PC-9 (cell line): ENCODE data around the gene CAMKMT. TPM values are rescaled to one million over a fixed set of nuclear protein-coding genes. Genes with fewer than 3 reads are reported as not detected.

Experiments
- BruUV-seq: library from RNA; stranded (reverse); fragments of 400-500 nt; replicated peaks from 2 replicates; lab custom pipeline; 2021; lab: Mats Ljungman, UMichigan
- CTCF ChIA-PET: fragments of 300-600 bp; sonication (Branson Sonifier 250); formaldehyde crosslinking; loops from one replicate; lab custom pipeline; 2022; ENCODE audit warnings: antibody characterized with exemption; lab: Charles Lee
- POLR2A ChIA-PET: fragments of 300-600 bp; sonication (Branson Sonifier 250); formaldehyde crosslinking; loops from one replicate; lab custom pipeline; 2022; ENCODE audit warnings: antibody characterized with exemption; ENCODE audit not compliant: unreplicated experiment; lab: Charles Lee
- DNase-seq, 2 experiments: peaks; one replicate each; pipeline versions ENCODE4 v3.0.0 to v3.0.0-alpha.2; 2015 to 2022; ENCODE audit warnings: mixed read lengths in 1 of 2
- H2AFZ ChIP-seq: fragments of 200-600 bp; sonication (generic); 2 replicates; pipeline ENCODE4 v1.8.1; 2017; ENCODE audit warnings: antibody characterized with exemption
- H3F3A ChIP-seq: fragments of 200-600 bp; sonication (generic); 2 replicates; pipeline ENCODE4 v1.8.1; 2017; ENCODE audit warnings: antibody characterized with exemption, mild to moderate bottlenecking, low read depth; ENCODE audit not compliant: insufficient read depth
- H3K27ac ChIP-seq: fragments of 200-600 bp; sonication (generic); 2 replicates; pipeline ENCODE4 v1.6.1; 2016; ENCODE audit warnings: mixed run types
- H3K27me3 ChIP-seq: fragments of 200-600 bp; sonication (generic); 2 replicates; pipeline ENCODE4 v1.6.1; 2016; ENCODE audit warnings: low read depth, mixed run types; ENCODE audit not compliant: insufficient read depth
- H3K36me3 ChIP-seq: fragments of 200-600 bp; sonication (generic); 2 replicates; pipeline ENCODE4 v1.6.1; 2016; ENCODE audit warnings: low read depth, mixed run types
- H3K4me1 ChIP-seq: fragments of 200-600 bp; sonication (generic); replicated peaks from 2 replicates; pipeline ENCODE4 v1.6.1; 2016; ENCODE audit warnings: mixed run types; ENCODE audit not compliant: insufficient read depth
- H3K4me2 ChIP-seq: fragments of 200-600 bp; sonication (generic); 2 replicates; pipeline ENCODE4 v1.6.1; 2017; ENCODE audit warnings: mixed run types
- H3K4me3 ChIP-seq: fragments of 200-600 bp; sonication (generic); 2 replicates; pipeline ENCODE4 v1.6.1; 2016; ENCODE audit warnings: mixed run types
- H3K79me2 ChIP-seq: fragments of 200-600 bp; sonication (generic); 2 replicates; pipeline ENCODE4 v1.6.1; 2017; ENCODE audit warnings: low read depth, mixed run types
- H3K9me2 ChIP-seq: fragments of 200-600 bp; sonication (generic); 2 replicates; pipeline ENCODE4 v1.8.1; 2017; ENCODE audit warnings: mild to moderate bottlenecking; ENCODE audit not compliant: insufficient read depth
- H3K9me3 ChIP-seq: fragments of 200-600 bp; sonication (generic); 2 replicates; pipeline ENCODE4 v1.8.1; 2016; ENCODE audit warnings: low read depth; ENCODE audit not compliant: insufficient read depth
- H4K20me1 ChIP-seq: fragments of 200-600 bp; sonication (generic); 2 replicates; pipeline ENCODE4 v1.8.1; 2017; ENCODE audit not compliant: insufficient read depth
- CTCF ChIP-seq: fragments of 200-600 bp; sonication (generic); conservative IDR thresholded peaks from 2 replicates; pipeline ENCODE4 v1.6.1; 2017; ENCODE audit warnings: mixed run types, antibody characterized with exemption, mild to moderate bottlenecking, moderate library complexity
- EZH2 ChIP-seq: fragments of 200-600 bp; sonication (generic); IDR thresholded peaks from 2 replicates; pipeline ENCODE4 v1.8.0; 2017; ENCODE audit warnings: antibody characterized with exemption, low read depth
- intact Hi-C: fragments of 100-400 bp; cut with micrococcal nuclease; formaldehyde crosslinking; loops from one replicate; pipeline ENCODE4 v1.10.0; 2022; ENCODE audit not compliant: unreplicated experiment
- total RNA-seq: library from RNA; stranded (reverse); gene quantifications from 2 replicates; pipeline ENCODE4 v1.2.3, GENCODE V29; 2021

Gene CAMKMT
- total RNA-seq, 1 experiment from 2014 or later: 17.9 TPM

- intact Hi-C loops: no loop called here
- ChIA-PET CTCF (no interaction called here), POLR2A (no interaction called here)
Observed at GRCh38 chr2:44684559-44684958, 322.8 kb downstream of the CAMKMT start.

GRCh38 chr2:44686561-44686960 lies 324.8 kb downstream of the CAMKMT start:
- Histone ChIP-seq H3F3A (no peaks in the 10 kb centered on the region), H3K27me3 (no peaks in the 10 kb centered on the region), H3K9me3 (no peaks in the 10 kb centered on the region), H3K4me3 (no peak overlapping the region), H3K79me2 (no peaks in the 10 kb centered on the region), H3K9me2 (no peaks in the 10 kb centered on the region), H3K27ac (no peak overlapping the region), H3K4me1 (peaks cover 7% of the 10 kb centered on the region; the same call in 1 of the 2 replicates), H3K4me2 (no peak overlapping the region), H4K20me1 (no peaks in the 10 kb centered on the region), H2AFZ (no peak overlapping the region), H3K36me3 (no peaks in the 10 kb centered on the region)
- no TSS peak for BruUV-seq
- intact Hi-C loops: no loop called here
- peak in 1 of 2 experiments; percentile 49 for DNase-seq
- POLR2A ChIA-PET: no interaction called here
- TF ChIP-seq CTCF: no peak
- TF ChIP-seq EZH2: no peak
- CTCF ChIA-PET: interaction anchor here (0.6 to 0.7 kb wide), 3 partner anchors 20 to 572 kb away, joined by 3 read pairs; no protein-coding TSS in a partner anchor

More at GRCh38 chr2:44684559-44684958, 322.8 kb downstream of the CAMKMT start:
- Histone ChIP-seq H4K20me1 (no peaks in the 10 kb centered on the region), H3K4me2 (no peak overlapping the region), H3K9me2 (no peaks in the 10 kb centered on the region), H2AFZ (no peak overlapping the region), H3K4me1 (peaks cover 7% of the 10 kb centered on the region; the same call in 1 of the 2 replicates), H3K4me3 (no peak overlapping the region), H3F3A (no peaks in the 10 kb centered on the region), H3K36me3 (no peaks in the 10 kb centered on the region), H3K27ac (no peak overlapping the region), H3K9me3 (no peaks in the 10 kb centered on the region), H3K27me3 (no peaks in the 10 kb centered on the region), H3K79me2 (no peaks in the 10 kb centered on the region)
- TF ChIP-seq EZH2 (no peak), CTCF (no peak)
- BruUV-seq: no TSS peak
- DNase-seq: no peak

- no TSS peak for BruUV-seq
- Histone ChIP-seq H3K4me3 (no peak overlapping the region), H3K27ac (no peak overlapping the region), H3K27me3 (no peaks in the 10 kb centered on the region), H2AFZ (no peak overlapping the region), H3K4me1 (peaks cover 7% of the 10 kb centered on the region; the same call in 1 of the 2 replicates), H3K9me3 (no peaks in the 10 kb centered on the region), H3F3A (no peaks in the 10 kb centered on the region), H4K20me1 (no peaks in the 10 kb centered on the region), H3K9me2 (no peaks in the 10 kb centered on the region), H3K79me2 (no peaks in the 10 kb centered on the region), H3K4me2 (no peak overlapping the region), H3K36me3 (no peaks in the 10 kb centered on the region)
- CTCF ChIA-PET: no interaction called here
- TF ChIP-seq EZH2: no peak
- TF ChIP-seq CTCF: no peak
- DNase-seq: no peak
- intact Hi-C loops: no loop called here
- POLR2A ChIA-PET: no interaction called here
Observed at GRCh38 chr2:44687686-44688455, 326.1 kb downstream of the CAMKMT start.
